Mammary epithelial cell (primary cell): ENCODE measurements around the gene KRTAP5-2.

Experiments
- CTCF ChIP-seq, 2 donors: IDR thresholded peaks in 1 of 2; conservative IDR thresholded peaks in 1 of 2; 2 replicates each; pipeline ENCODE4 v1.5.1; 2011 to 2012; ENCODE audit warnings: inconsistent platforms in 2 of 2, low read length in 2 of 2, mild to moderate bottlenecking in 2 of 2, control low read depth in 1 of 2, low read depth in 1 of 2; ENCODE audit not compliant: insufficient read depth in 1 of 2; ENCODE audit errors: extremely low read depth in 1 of 2
- EZH2 ChIP-seq: IDR thresholded peaks from 2 replicates; pipeline ENCODE4 v1.6.1; 2012; ENCODE audit warnings: low read length, inconsistent platforms, borderline replicate concordance

GRCh38 chr11:1644601-1645356, 46.7 kb upstream of the KRTAP5-2 start:
- TF ChIP-seq CTCF (conservative IDR thresholded peaks at IDR 0.05 in 1 of 2, IDR thresholded peaks at IDR 0.05 in 1 of 2; ENCODE audit: extremely low read depth in 1 of 2, insufficient read depth in 1 of 2, low read depth in 1 of 2, low read length in 2 of 2), result no peak
- TF ChIP-seq EZH2, result no peak
